HEK293 (cell line): Measurements from ENCODE around the gene CRNKL1.

Experiments used
- PRDM1 ChIP-seq: fragments of 450-650 bp; formaldehyde crosslinking; IDR thresholded peaks from 2 replicates; pipeline ENCODE4; 2016; ENCODE audit warnings: missing biosample characterization, missing genetic modification characterization
- PRDM2 ChIP-seq: fragments of 450-650 bp; formaldehyde crosslinking; IDR thresholded peaks from 2 replicates; pipeline ENCODE4 v1.5.1; 2016; ENCODE audit warnings: missing biosample characterization, missing genetic modification characterization, borderline replicate concordance
- YY1 ChIP-seq: fragments of 450-650 bp; formaldehyde crosslinking; IDR thresholded peaks from 2 replicates; pipeline ENCODE4 v1.5.1; 2018; ENCODE audit warnings: missing biosample characterization, missing genetic modification characterization
- ZBTB10 ChIP-seq: fragments of 450-650 bp; formaldehyde crosslinking; IDR thresholded peaks from 2 replicates; pipeline ENCODE4 v1.5.1; 2016; ENCODE audit warnings: missing biosample characterization, missing genetic modification characterization
- ZNF146 ChIP-seq: fragments of 450-650 bp; formaldehyde crosslinking; IDR thresholded peaks from 2 replicates; pipeline ENCODE4 v1.5.1; 2016; ENCODE audit warnings: missing biosample characterization, missing genetic modification characterization
- ZNF18 ChIP-seq: fragments of 450-650 bp; formaldehyde crosslinking; IDR thresholded peaks from 2 replicates; pipeline ENCODE4 v1.5.1; 2016; ENCODE audit warnings: missing biosample characterization, missing genetic modification characterization
- ZNF19 ChIP-seq: fragments of 450-650 bp; formaldehyde crosslinking; IDR thresholded peaks from 2 replicates; pipeline ENCODE4; 2016; ENCODE audit warnings: missing biosample characterization, missing genetic modification characterization, low read depth
- ZNF391 ChIP-seq: fragments of 450-650 bp; formaldehyde crosslinking; IDR thresholded peaks from 2 replicates; pipeline ENCODE4 v1.5.1; 2016; ENCODE audit warnings: low read depth, missing biosample characterization, missing genetic modification characterization, borderline replicate concordance
- ZNF416 ChIP-seq: fragments of 450-650 bp; formaldehyde crosslinking; IDR thresholded peaks from 2 replicates; pipeline ENCODE4 v1.5.1; 2016; ENCODE audit warnings: missing biosample characterization, missing genetic modification characterization
- ZNF426 ChIP-seq: fragments of 450-650 bp; formaldehyde crosslinking; IDR thresholded peaks from 2 replicates; pipeline ENCODE4 v1.5.1; 2017; ENCODE audit warnings: missing biosample characterization, missing genetic modification characterization, mild to moderate bottlenecking, inconsistent platforms, moderate library complexity
- ZNF449 ChIP-seq: fragments of 450-650 bp; formaldehyde crosslinking; IDR thresholded peaks from 2 replicates; pipeline ENCODE4 v1.5.1; 2017; ENCODE audit warnings: missing biosample characterization, mild to moderate bottlenecking, missing genetic modification characterization, moderate library complexity
- ZNF473 ChIP-seq: fragments of 450-650 bp; formaldehyde crosslinking; IDR thresholded peaks from 2 replicates; pipeline ENCODE4 v1.5.1; 2017; ENCODE audit warnings: missing biosample characterization, missing genetic modification characterization
- ZNF549 ChIP-seq: fragments of 450-650 bp; IDR thresholded peaks from 2 replicates; pipeline ENCODE4 v1.5.1; 2018; ENCODE audit warnings: missing biosample characterization, missing genetic modification characterization, mild to moderate bottlenecking, inconsistent platforms, moderate library complexity
- ZNF596 ChIP-seq: fragments of 450-650 bp; IDR thresholded peaks from 2 replicates; pipeline ENCODE4 v1.5.0; 2018; ENCODE audit warnings: missing biosample characterization, mild to moderate bottlenecking, missing genetic modification characterization, moderate library complexity
- ZNF76 ChIP-seq: fragments of 450-650 bp; formaldehyde crosslinking; IDR thresholded peaks from 2 replicates; pipeline ENCODE4; 2016; ENCODE audit warnings: low read depth, missing biosample characterization, missing genetic modification characterization, borderline replicate concordance
- ZSCAN23 ChIP-seq: fragments of 450-650 bp; formaldehyde crosslinking; IDR thresholded peaks from 2 replicates; pipeline ENCODE4 v1.5.1; 2016; ENCODE audit warnings: missing biosample characterization, missing genetic modification characterization
- TF ChIP-seq, protein P1 (sequence below): fragments of 450-650 bp; formaldehyde crosslinking; optimal IDR thresholded peaks from 2 replicates; pipeline ENCODE3; 2016; ENCODE audit warnings: missing biosample characterization, mild to moderate bottlenecking, missing genetic modification characterization
- TF ChIP-seq, protein P2 (sequence below): fragments of 450-650 bp; formaldehyde crosslinking; IDR thresholded peaks from 2 replicates; pipeline ENCODE4 v1.5.1; 2016; ENCODE audit warnings: missing biosample characterization, missing genetic modification characterization
- TF ChIP-seq, protein P3 (sequence below): fragments of 450-650 bp; IDR thresholded peaks from 2 replicates; pipeline ENCODE4 v1.5.1; 2018; ENCODE audit warnings: missing biosample characterization, mild to moderate bottlenecking, missing genetic modification characterization

The CRNKL1 gene

GRCh38 chr20:20010639-20011500 is 41.4 kb downstream of the CRNKL1 start (continued):
- TF ChIP-seq, protein P1, sequence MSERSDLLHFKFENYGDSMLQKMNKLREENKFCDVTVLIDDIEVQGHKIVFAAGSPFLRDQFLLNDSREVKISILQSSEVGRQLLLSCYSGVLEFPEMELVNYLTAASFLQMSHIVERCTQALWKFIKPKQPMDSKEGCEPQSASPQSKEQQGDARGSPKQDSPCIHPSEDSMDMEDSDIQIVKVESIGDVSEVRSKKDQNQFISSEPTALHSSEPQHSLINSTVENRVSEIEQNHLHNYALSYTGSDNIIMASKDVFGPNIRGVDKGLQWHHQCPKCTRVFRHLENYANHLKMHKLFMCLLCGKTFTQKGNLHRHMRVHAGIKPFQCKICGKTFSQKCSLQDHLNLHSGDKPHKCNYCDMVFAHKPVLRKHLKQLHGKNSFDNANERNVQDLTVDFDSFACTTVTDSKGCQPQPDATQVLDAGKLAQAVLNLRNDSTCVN, result no peak
- TF ChIP-seq ZNF76, result no peak
- no peak for TF ChIP-seq ZNF549 (tag by site-specific recombination)
- TF ChIP-seq ZNF19 (tag by site-specific recombination), result no peak
- no peak for TF ChIP-seq ZNF596
- peak; percentile 57 for TF ChIP-seq PRDM1 (tag by site-specific recombination)
- TF ChIP-seq ZBTB10 (tag by site-specific recombination), result no peak
- TF ChIP-seq, protein P2, sequence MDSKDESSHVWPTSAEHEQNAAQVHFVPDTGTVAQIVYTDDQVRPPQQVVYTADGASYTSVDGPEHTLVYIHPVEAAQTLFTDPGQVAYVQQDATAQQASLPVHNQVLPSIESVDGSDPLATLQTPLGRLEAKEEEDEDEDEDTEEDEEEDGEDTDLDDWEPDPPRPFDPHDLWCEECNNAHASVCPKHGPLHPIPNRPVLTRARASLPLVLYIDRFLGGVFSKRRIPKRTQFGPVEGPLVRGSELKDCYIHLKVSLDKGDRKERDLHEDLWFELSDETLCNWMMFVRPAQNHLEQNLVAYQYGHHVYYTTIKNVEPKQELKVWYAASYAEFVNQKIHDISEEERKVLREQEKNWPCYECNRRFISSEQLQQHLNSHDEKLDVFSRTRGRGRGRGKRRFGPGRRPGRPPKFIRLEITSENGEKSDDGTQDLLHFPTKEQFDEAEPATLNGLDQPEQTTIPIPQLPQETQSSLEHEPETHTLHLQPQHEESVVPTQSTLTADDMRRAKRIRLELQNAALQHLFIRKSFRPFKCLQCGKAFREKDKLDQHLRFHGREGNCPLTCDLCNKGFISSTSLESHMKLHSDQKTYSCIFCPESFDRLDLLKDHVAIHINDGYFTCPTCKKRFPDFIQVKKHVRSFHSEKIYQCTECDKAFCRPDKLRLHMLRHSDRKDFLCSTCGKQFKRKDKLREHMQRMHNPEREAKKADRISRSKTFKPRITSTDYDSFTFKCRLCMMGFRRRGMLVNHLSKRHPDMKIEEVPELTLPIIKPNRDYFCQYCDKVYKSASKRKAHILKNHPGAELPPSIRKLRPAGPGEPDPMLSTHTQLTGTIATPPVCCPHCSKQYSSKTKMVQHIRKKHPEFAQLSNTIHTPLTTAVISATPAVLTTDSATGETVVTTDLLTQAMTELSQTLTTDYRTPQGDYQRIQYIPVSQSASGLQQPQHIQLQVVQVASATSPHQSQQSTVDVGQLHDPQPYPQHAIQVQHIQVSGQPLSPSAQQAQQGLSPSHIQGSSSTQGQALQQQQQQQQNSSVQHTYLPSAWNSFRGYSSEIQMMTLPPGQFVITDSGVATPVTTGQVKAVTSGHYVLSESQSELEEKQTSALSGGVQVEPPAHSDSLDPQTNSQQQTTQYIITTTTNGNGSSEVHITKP (tag by site-specific recombination), result no peak
- no peak for TF ChIP-seq ZNF146 (tag by site-specific recombination)
- no peak for TF ChIP-seq ZNF391 (tag by site-specific recombination)
- TF ChIP-seq ZSCAN23 (tag by site-specific recombination), result no peak
- 0 out of 2 replicates have a peak, but pooled peaks have one; percentile 20 for TF ChIP-seq ZNF449 (tag by site-specific recombination)
- TF ChIP-seq ZNF416 (tag by site-specific recombination), result no peak
- no peak for TF ChIP-seq ZNF426 (tag by site-specific recombination)
- no peak for TF ChIP-seq YY1 (tag by site-specific recombination)
- TF ChIP-seq, protein P3, sequence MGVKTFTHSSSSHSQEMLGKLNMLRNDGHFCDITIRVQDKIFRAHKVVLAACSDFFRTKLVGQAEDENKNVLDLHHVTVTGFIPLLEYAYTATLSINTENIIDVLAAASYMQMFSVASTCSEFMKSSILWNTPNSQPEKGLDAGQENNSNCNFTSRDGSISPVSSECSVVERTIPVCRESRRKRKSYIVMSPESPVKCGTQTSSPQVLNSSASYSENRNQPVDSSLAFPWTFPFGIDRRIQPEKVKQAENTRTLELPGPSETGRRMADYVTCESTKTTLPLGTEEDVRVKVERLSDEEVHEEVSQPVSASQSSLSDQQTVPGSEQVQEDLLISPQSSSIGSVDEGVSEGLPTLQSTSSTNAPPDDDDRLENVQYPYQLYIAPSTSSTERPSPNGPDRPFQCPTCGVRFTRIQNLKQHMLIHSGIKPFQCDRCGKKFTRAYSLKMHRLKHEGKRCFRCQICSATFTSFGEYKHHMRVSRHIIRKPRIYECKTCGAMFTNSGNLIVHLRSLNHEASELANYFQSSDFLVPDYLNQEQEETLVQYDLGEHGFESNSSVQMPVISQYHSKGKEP, result peak; percentile 89
- TF ChIP-seq ZNF473 (tag by site-specific recombination), result no peak
- no peak for TF ChIP-seq PRDM2 (tag by site-specific recombination)
- TF ChIP-seq ZNF18, result no peak
